ENCODE data around the gene MT3. TPM values are rescaled to one million over a fixed set of nuclear protein-coding genes. Genes with fewer than 3 reads are reported as not detected.

MT3 gene
- total and polyA plus RNA-seq, 2 of the 13 experiments (the other 11 are each of a cell fraction or from before 2014, with no cell fraction given) = not detected

GRCh38 chr16:56611281-56611833 is 22.0 kb downstream of the MT3 start (continued):
- TF ChIP-seq ZBTB44 (CRISPR knock-in tag; IDR thresholded peaks at IDR 0.05) (no peak), REXO4 (CRISPR knock-in tag; IDR thresholded peaks at IDR 0.05; ENCODE audit: borderline replicate concordance) (no peak), BRF2 (CRISPR knock-in tag; IDR thresholded peaks at IDR 0.05) (no peak), ARID5B (CRISPR knock-in tag; IDR thresholded peaks at IDR 0.05) (peak; percentile 48), NRL (CRISPR knock-in tag; IDR thresholded peaks at IDR 0.05; ENCODE audit: borderline replicate concordance) (no peak), ARNTL (CRISPR knock-in tag; IDR thresholded peaks at IDR 0.05) (no peak), PAF1 (CRISPR knock-in tag; IDR thresholded peaks at IDR 0.05) (no peak), ZNF768 (CRISPR knock-in tag; IDR thresholded peaks at IDR 0.05) (peak; percentile 93), TOPORS (CRISPR knock-in tag; IDR thresholded peaks at IDR 0.05) (no peak), ZSCAN29 (CRISPR knock-in tag; conservative IDR thresholded peaks at IDR 0.05) (no peak), ZNF710 (CRISPR knock-in tag; IDR thresholded peaks at IDR 0.05; ENCODE audit: borderline replicate concordance) (no peak), ZMAT3 (CRISPR knock-in tag; conservative IDR thresholded peaks at IDR 0.05) (no peak), HNF4G (IDR thresholded peaks at IDR 0.05; ENCODE audit: borderline replicate concordance, low read depth, low read length) (no peak), HNF4G (CRISPR knock-in tag; IDR thresholded peaks at IDR 0.05; ENCODE audit: borderline replicate concordance, low read depth) (no peak), ZNF740 (CRISPR knock-in tag; IDR thresholded peaks at IDR 0.05) (no peak), ZNF367 (CRISPR knock-in tag; IDR thresholded peaks at IDR 0.05; ENCODE audit: borderline replicate concordance) (no peak), RFXAP (CRISPR knock-in tag; IDR thresholded peaks at IDR 0.05; ENCODE audit: borderline replicate concordance) (no peak), SP140L (CRISPR knock-in tag; IDR thresholded peaks at IDR 0.05; ENCODE audit: borderline replicate concordance) (no peak), RARA (CRISPR knock-in tag; IDR thresholded peaks at IDR 0.05) (peak; percentile 98), ETV5 (CRISPR knock-in tag; IDR thresholded peaks at IDR 0.05; ENCODE audit: borderline replicate concordance) (no peak), ZNF776 (CRISPR knock-in tag; IDR thresholded peaks at IDR 0.05) (no peak), ZNF431 (CRISPR knock-in tag; IDR thresholded peaks at IDR 0.05; ENCODE audit: borderline replicate concordance, low read depth) (no peak)

Measured in HepG2 (cell line).